ENCODE measurements around the gene CRADD. TPM values are rescaled to one million over a fixed set of nuclear protein-coding genes. Genes with fewer than 3 reads are reported as not detected.

Gene CRADD
- total and polyA plus RNA-seq, 2 donors (not counting 1 experiment from before 2014, with no cell fraction given) = 5.8 to 15.1 TPM

DNA sequence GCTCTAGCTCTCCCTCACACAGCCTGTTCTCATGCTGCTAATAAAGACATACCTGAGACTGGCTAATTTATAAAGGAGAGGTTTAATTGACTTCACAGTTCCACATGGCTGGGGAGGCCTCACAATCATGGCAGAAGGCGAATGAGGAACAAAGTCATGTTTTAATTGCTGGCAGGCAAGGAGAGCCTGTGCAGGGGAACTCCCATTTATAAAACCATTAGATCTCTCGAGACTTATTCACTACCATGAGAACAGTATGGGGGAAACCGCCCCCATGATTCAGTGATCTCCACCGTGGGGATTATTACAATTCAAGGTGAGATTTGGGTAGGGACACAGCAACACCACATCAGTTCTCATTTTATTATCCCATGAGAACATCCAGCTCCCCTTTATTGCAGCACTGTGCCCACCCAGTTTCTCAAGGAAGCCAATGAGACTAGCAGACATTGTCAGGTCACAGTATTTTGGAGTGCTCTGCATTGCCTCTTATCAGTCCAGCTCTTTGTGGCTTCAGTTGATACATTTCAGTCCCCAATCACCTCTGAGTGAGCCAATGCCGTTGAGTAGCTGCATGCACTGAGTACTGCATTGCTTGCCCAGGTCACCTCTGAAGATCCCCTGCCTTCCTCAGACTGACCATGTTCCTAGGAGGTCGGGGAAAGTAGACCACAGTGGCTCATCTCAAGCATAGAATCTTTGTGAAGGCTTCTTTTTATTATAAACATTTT is 131.2 kb downstream of the CRADD start:
- ChIA-PET POLR2A (no interaction called here), CTCF (no interaction called here)
- Histone ChIP-seq H4K20me1 (ENCODE audit: control insufficient read depth, insufficient read depth, low read length, poor library complexity, severe bottlenecking) (no peaks in the 10 kb centered on the region), H3K79me2 (ENCODE audit: control insufficient read depth, insufficient read depth, low read length) (no peaks in the 10 kb centered on the region), H3K27me3 (replicated peaks in 1 of 4; ENCODE audit: control extremely low read depth in 1 of 4, control insufficient read depth in 3 of 4, insufficient read depth in 4 of 4, low read length in 3 of 4) (no peaks in the 10 kb centered on the region), H3K9ac (ENCODE audit: low read length) (no peak overlapping the region), H3K27ac (ENCODE audit: low read length in 2 of 2) (no peak overlapping the region), H3K4me1 (ENCODE audit: control insufficient read depth in 2 of 2, insufficient read depth in 2 of 2, low read length in 2 of 2) (no peaks in the 10 kb centered on the region), H2AFZ (ENCODE audit: insufficient read depth, low read depth, low read length, poor library complexity, severe bottlenecking) (no peak overlapping the region), H3K9me3 (ENCODE audit: control extremely low read depth in 1 of 3, control insufficient read depth in 2 of 3, insufficient read depth in 1 of 3, low read length in 2 of 3) (peaks cover 0 to 16% (median 5%) of the 10 kb centered on the region in 3 donors), H3K4me2 (replicated peaks; ENCODE audit: low read depth, low read length, poor library complexity, severe bottlenecking) (no peak overlapping the region), H3K36me3 (replicated peaks in 1 of 2; ENCODE audit: control extremely low read depth in 1 of 2, control insufficient read depth in 1 of 2, extremely low read depth in 1 of 2, insufficient read depth in 2 of 2, low read length in 1 of 2) (no peaks in the 10 kb centered on the region), H3K4me3 (ENCODE audit: control extremely low read depth in 1 of 5, extremely low read depth in 1 of 5, insufficient read depth in 1 of 5, low read depth in 2 of 5, low read length in 4 of 5) (no peak overlapping the region)
- H3K4me3 Mint-ChIP-seq = no peak overlapping the region
- H3K27me3 Mint-ChIP-seq = no peaks in the 10 kb centered on the region
- intact Hi-C loops (cut with micrococcal nuclease) = no loop called here
- H3K4me1 Mint-ChIP-seq = peaks cover 6% of the 10 kb centered on the region
- DNase-seq (no peak), ATAC-seq (ENCODE audit: low read depth) (no peak)
- peaks cover 7% of the 10 kb centered on the region for H3K9me3 Mint-ChIP-seq (ENCODE audit: insufficient read depth)
- no peak overlapping the region for H3K27ac Mint-ChIP-seq
- WGBS (ENCODE audit: insufficient coverage) = 90% methylated on average over 1 of the region's 6 CpGs
- no peak for TF ChIP-seq EZH2 (IDR thresholded peaks at IDR 0.05; ENCODE audit: borderline replicate concordance, insufficient read depth, low read depth, low read length, poor library complexity, severe bottlenecking)
- TF ChIP-seq, protein P1, sequence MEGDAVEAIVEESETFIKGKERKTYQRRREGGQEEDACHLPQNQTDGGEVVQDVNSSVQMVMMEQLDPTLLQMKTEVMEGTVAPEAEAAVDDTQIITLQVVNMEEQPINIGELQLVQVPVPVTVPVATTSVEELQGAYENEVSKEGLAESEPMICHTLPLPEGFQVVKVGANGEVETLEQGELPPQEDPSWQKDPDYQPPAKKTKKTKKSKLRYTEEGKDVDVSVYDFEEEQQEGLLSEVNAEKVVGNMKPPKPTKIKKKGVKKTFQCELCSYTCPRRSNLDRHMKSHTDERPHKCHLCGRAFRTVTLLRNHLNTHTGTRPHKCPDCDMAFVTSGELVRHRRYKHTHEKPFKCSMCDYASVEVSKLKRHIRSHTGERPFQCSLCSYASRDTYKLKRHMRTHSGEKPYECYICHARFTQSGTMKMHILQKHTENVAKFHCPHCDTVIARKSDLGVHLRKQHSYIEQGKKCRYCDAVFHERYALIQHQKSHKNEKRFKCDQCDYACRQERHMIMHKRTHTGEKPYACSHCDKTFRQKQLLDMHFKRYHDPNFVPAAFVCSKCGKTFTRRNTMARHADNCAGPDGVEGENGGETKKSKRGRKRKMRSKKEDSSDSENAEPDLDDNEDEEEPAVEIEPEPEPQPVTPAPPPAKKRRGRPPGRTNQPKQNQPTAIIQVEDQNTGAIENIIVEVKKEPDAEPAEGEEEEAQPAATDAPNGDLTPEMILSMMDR (IDR thresholded peaks at IDR 0.05) = no peak

DNA sequence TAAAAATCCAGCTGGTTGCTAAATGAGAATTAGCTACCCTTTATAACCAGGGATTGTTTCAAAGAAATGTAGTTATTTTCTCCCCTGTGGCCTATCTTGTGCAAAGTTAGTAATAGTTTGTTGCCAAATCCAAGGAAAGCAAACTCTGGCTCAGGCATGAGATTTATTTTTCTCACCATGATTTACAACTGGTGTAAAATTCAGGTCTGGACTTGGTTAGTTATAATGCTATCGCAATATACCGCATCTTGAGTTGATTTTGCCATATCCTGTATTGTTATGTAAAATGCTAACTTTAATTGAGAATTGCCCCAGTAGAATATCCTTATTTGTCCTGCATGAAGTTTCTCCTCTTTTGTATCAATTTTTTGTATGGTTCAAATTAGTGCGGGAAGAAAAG is 135.5 kb downstream of the CRADD start:
- Histone ChIP-seq H3K36me3 (replicated peaks in 1 of 2; ENCODE audit: control extremely low read depth in 1 of 2, control insufficient read depth in 1 of 2, extremely low read depth in 1 of 2, insufficient read depth in 2 of 2, low read length in 1 of 2) (no peaks in the 10 kb centered on the region), H3K4me3 (ENCODE audit: control extremely low read depth in 1 of 5, extremely low read depth in 1 of 5, insufficient read depth in 1 of 5, low read depth in 2 of 5, low read length in 4 of 5) (no peak overlapping the region), H3K4me2 (replicated peaks; ENCODE audit: low read depth, low read length, poor library complexity, severe bottlenecking) (no peak overlapping the region), H3K9me3 (ENCODE audit: control extremely low read depth in 1 of 3, control insufficient read depth in 2 of 3, insufficient read depth in 1 of 3, low read length in 2 of 3) (peaks cover 0 to 12% (median 2%) of the 10 kb centered on the region in 3 donors), H3K27ac (ENCODE audit: low read length in 2 of 2) (no peak overlapping the region), H2AFZ (ENCODE audit: insufficient read depth, low read depth, low read length, poor library complexity, severe bottlenecking) (no peak overlapping the region), H3K9ac (ENCODE audit: low read length) (no peak overlapping the region), H3K79me2 (ENCODE audit: control insufficient read depth, insufficient read depth, low read length) (no peaks in the 10 kb centered on the region), H4K20me1 (ENCODE audit: control insufficient read depth, insufficient read depth, low read length, poor library complexity, severe bottlenecking) (no peaks in the 10 kb centered on the region), H3K27me3 (replicated peaks in 1 of 4; ENCODE audit: control extremely low read depth in 1 of 4, control insufficient read depth in 3 of 4, insufficient read depth in 4 of 4, low read length in 3 of 4) (no peaks in the 10 kb centered on the region), H3K4me1 (ENCODE audit: control insufficient read depth in 2 of 2, insufficient read depth in 2 of 2, low read length in 2 of 2) (no peaks in the 10 kb centered on the region)
- CTCF ChIA-PET = interaction anchor here (1.5 kb wide), 1 partner anchor 290 kb away, joined by 4 read pairs; no protein-coding TSS in a partner anchor
- no CpG with 5 or more reads among the region's 3 CpGs for WGBS (ENCODE audit: insufficient coverage)
- DNase-seq = no peak
- POLR2A ChIA-PET = no interaction called here
- no peak for ATAC-seq (ENCODE audit: low read depth)
- Mint-ChIP-seq H3K27me3 (no peaks in the 10 kb centered on the region), H3K4me3 (no peak overlapping the region), H3K27ac (no peak overlapping the region), H3K9me3 (ENCODE audit: insufficient read depth) (peaks cover 3% of the 10 kb centered on the region), H3K4me1 (peaks cover 6% of the 10 kb centered on the region)
- intact Hi-C loops (cut with micrococcal nuclease) = no loop called here
- no peak for TF ChIP-seq EZH2 (IDR thresholded peaks at IDR 0.05; ENCODE audit: borderline replicate concordance, insufficient read depth, low read depth, low read length, poor library complexity, severe bottlenecking)
- TF ChIP-seq, protein P1 (IDR thresholded peaks at IDR 0.05) = no peak
